Measurements from ENCODE around the gene NEGR1.

Gene NEGR1

DNA sequence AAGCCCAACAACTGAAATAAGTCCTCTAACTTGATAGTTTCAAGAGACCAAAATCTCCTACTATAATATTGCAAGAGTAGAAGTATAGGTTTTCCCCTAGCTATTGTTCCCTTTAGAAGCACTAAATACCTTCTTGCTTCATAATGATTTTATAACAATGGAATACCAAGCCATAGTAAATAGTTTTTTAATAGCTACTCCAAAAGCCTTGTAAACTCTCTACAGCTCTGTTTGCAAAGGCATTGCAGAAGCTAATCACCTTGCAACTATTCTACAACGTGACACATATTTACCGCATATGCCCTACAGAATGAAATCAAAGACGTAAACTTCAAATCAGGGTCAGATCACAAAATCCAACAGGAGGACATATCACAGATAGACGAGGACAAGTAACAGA lies 750.0 kb downstream of the NEGR1 start:
- TF ChIP-seq, protein P1, sequence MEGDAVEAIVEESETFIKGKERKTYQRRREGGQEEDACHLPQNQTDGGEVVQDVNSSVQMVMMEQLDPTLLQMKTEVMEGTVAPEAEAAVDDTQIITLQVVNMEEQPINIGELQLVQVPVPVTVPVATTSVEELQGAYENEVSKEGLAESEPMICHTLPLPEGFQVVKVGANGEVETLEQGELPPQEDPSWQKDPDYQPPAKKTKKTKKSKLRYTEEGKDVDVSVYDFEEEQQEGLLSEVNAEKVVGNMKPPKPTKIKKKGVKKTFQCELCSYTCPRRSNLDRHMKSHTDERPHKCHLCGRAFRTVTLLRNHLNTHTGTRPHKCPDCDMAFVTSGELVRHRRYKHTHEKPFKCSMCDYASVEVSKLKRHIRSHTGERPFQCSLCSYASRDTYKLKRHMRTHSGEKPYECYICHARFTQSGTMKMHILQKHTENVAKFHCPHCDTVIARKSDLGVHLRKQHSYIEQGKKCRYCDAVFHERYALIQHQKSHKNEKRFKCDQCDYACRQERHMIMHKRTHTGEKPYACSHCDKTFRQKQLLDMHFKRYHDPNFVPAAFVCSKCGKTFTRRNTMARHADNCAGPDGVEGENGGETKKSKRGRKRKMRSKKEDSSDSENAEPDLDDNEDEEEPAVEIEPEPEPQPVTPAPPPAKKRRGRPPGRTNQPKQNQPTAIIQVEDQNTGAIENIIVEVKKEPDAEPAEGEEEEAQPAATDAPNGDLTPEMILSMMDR (conservative IDR thresholded peaks at IDR 0.05; ENCODE audit: low read depth, low read length) = no peak

GRCh38 chr1:71526824-71527223 lies 755.5 kb downstream of the NEGR1 start:
- DNase-seq (ENCODE audit: low read depth) = no peak
- no peak overlapping the region for H3K4me3 ChIP-seq (ENCODE audit: low read depth, low read length)
- TF ChIP-seq, protein P1 (conservative IDR thresholded peaks at IDR 0.05; ENCODE audit: low read depth, low read length) = no peak

More for the DNA sequence above, 750.0 kb downstream of the NEGR1 start:
- no peak overlapping the region for H3K4me3 ChIP-seq (ENCODE audit: low read depth, low read length)
- no peak for DNase-seq (ENCODE audit: low read depth)

GRCh38 chr1:71522721-71523120 lies 759.6 kb downstream of the NEGR1 start:
- no peak overlapping the region for H3K4me3 ChIP-seq (ENCODE audit: low read depth, low read length)
- TF ChIP-seq, protein P1 (conservative IDR thresholded peaks at IDR 0.05; ENCODE audit: low read depth, low read length) = no peak

DNA sequence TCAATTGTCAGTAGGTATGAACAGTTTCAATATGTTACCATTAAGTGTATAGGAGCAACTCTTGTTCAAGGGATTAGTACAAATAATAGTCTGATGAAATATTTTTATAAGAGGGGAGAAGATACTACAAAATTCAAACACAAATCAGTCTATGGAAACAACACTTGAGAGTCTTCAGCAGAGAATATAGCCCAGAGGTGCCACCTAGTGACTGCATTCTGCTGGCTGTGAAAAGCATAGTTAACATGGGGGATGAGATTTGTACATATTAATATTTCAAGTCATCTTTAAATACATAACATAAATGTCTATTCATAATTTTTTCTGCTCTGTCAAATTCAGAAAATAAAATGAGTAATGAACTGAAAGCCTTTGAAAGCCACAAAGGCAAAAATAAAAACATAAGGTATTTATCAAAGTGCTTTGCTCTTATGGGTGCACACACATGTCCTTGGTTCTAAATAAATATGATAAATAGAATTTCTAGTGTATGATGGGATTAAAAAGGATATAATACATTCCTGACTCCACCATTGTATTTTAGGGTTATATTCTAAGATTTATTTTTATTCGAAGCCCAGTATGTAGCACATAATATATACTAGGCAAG lies 760.6 kb downstream of the NEGR1 start:
- TF ChIP-seq, protein P1 (conservative IDR thresholded peaks at IDR 0.05; ENCODE audit: low read depth, low read length) = peak; percentile 70
- H3K4me3 ChIP-seq (ENCODE audit: low read depth, low read length) = no peak overlapping the region
- peak; percentile 54 for DNase-seq (ENCODE audit: low read depth)

More at GRCh38 chr1:71522721-71523120, 759.6 kb downstream of the NEGR1 start:
- no peak for DNase-seq (ENCODE audit: low read depth)

GRCh38 chr1:71511505-71511904 lies 770.8 kb downstream of the NEGR1 start:
- no peak overlapping the region for H3K4me3 ChIP-seq (ENCODE audit: low read depth, low read length)
- TF ChIP-seq, protein P1 (conservative IDR thresholded peaks at IDR 0.05; ENCODE audit: low read depth, low read length) = no peak
- no peak for DNase-seq (ENCODE audit: low read depth)

DNA sequence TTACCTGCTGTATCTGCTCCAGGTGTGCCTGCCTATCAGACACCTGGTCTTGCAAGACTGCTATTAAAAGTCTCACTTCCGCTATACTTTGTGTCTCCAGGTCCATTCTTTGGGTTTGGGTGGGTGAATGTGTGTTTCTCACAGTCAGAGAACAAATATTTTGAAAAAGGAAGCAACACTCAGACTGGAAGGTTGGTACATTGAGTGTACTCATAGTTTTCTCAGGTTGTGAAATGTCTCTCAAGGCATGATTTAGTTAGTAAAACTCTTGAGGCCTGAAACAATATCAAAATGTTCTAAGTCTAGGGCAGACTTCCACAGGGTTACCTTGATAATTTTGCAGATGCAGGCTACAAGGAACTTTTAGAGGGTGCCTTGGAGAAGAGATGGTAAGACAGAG lies 771.6 kb downstream of the NEGR1 start:
- H3K4me3 ChIP-seq (ENCODE audit: low read depth, low read length) = no peak overlapping the region
- DNase-seq (ENCODE audit: low read depth) = no peak
- TF ChIP-seq, protein P1 (conservative IDR thresholded peaks at IDR 0.05; ENCODE audit: low read depth, low read length) = no peak

GRCh38 chr1:71509051-71509595 lies 773.2 kb downstream of the NEGR1 start:
- DNase-seq (ENCODE audit: low read depth) = no peak

More at GRCh38 chr1:71509051-71509595, 773.2 kb downstream of the NEGR1 start:
- TF ChIP-seq, protein P1 (conservative IDR thresholded peaks at IDR 0.05; ENCODE audit: low read depth, low read length) = no peak
- H3K4me3 ChIP-seq (ENCODE audit: low read depth, low read length) = no peak overlapping the region

Measured in choroid plexus epithelial cell (primary cell).